Measurements from ENCODE around the gene PARD6A.

Gene PARD6A

GRCh38 chr16:67660564-67661028 is at the start of gene PARD6A:
TSS of gene PARD6A (plus strand) at chr16:67660960. CDS start at chr16:67661039, 79 bp downstream.
- no peak for TF ChIP-seq CTCF (IDR thresholded peaks at IDR 0.05; ENCODE audit: low read depth, low read length)
- TF ChIP-seq POLR2A (IDR thresholded peaks at IDR 0.05; ENCODE audit: extremely low read depth, insufficient read length): no peak
- peak; percentile 38 for TF ChIP-seq MYC (IDR thresholded peaks at IDR 0.05; ENCODE audit: low read depth, low read length)
- peak; percentile 72; the same call in 1 of the 2 replicates for TF ChIP-seq MAX (IDR thresholded peaks at IDR 0.05; ENCODE audit: low read depth, low read length)
- H3K4me3 ChIP-seq (ENCODE audit: low read depth, low read length): peak within 1 kb of the TSS; percentile 73
- DNase-seq (ENCODE audit: low read depth): peak; percentile 96

GRCh38 chr16:67613808-67614207 is 47.0 kb upstream of the PARD6A start:
- H3K4me3 ChIP-seq (ENCODE audit: low read depth, low read length): no peak overlapping the region
- no peak for TF ChIP-seq MYC (IDR thresholded peaks at IDR 0.05; ENCODE audit: low read depth, low read length)
- no peak for TF ChIP-seq POLR2A (IDR thresholded peaks at IDR 0.05; ENCODE audit: extremely low read depth, insufficient read length)
- TF ChIP-seq MAX (IDR thresholded peaks at IDR 0.05; ENCODE audit: low read depth, low read length): no peak
- peak; percentile 46 for TF ChIP-seq CTCF (IDR thresholded peaks at IDR 0.05; ENCODE audit: low read depth, low read length)
- DNase-seq (ENCODE audit: low read depth): peak; percentile 28

- DNase-seq (ENCODE audit: low read depth): no peak
- H3K4me3 ChIP-seq (ENCODE audit: low read depth, low read length): no peak overlapping the region
- TF ChIP-seq CTCF (IDR thresholded peaks at IDR 0.05; ENCODE audit: low read depth, low read length) (no peak), POLR2A (IDR thresholded peaks at IDR 0.05; ENCODE audit: extremely low read depth, insufficient read length) (no peak), MYC (IDR thresholded peaks at IDR 0.05; ENCODE audit: low read depth, low read length) (no peak), MAX (IDR thresholded peaks at IDR 0.05; ENCODE audit: low read depth, low read length) (no peak)
Observed at GRCh38 chr16:67628216-67628615, 32.5 kb upstream of the PARD6A start.

- no peak overlapping the region for H3K4me3 ChIP-seq (ENCODE audit: low read depth, low read length)
- DNase-seq (ENCODE audit: low read depth): no peak
- no peak for TF ChIP-seq MAX (IDR thresholded peaks at IDR 0.05; ENCODE audit: low read depth, low read length)
- no peak for TF ChIP-seq POLR2A (IDR thresholded peaks at IDR 0.05; ENCODE audit: extremely low read depth, insufficient read length)
- TF ChIP-seq CTCF (IDR thresholded peaks at IDR 0.05; ENCODE audit: low read depth, low read length): no peak
- no peak for TF ChIP-seq MYC (IDR thresholded peaks at IDR 0.05; ENCODE audit: low read depth, low read length)
Observed at GRCh38 chr16:67632415-67633172, 28.2 kb upstream of the PARD6A start.

GRCh38 chr16:67636713-67637112 is 24.0 kb upstream of the PARD6A start:
- no peak overlapping the region for H3K4me3 ChIP-seq (ENCODE audit: low read depth, low read length)
- TF ChIP-seq MYC (IDR thresholded peaks at IDR 0.05; ENCODE audit: low read depth, low read length) (no peak), CTCF (IDR thresholded peaks at IDR 0.05; ENCODE audit: low read depth, low read length) (no peak), POLR2A (IDR thresholded peaks at IDR 0.05; ENCODE audit: extremely low read depth, insufficient read length) (no peak), MAX (IDR thresholded peaks at IDR 0.05; ENCODE audit: low read depth, low read length) (no peak)
- no peak for DNase-seq (ENCODE audit: low read depth)

All from NB4 (cell line).